CD4-positive, CD25-positive, alpha-beta regulatory T cell (primary cell): Measurements from ENCODE around the gene NEURL2. TPM values are rescaled to one million over a fixed set of nuclear protein-coding genes. Genes with fewer than 3 reads are reported as not detected.
A peak's percentile ranks its signal among the peaks of the same experiment; 100 is the strongest.

ENCODE experiments used
- ATAC-seq, 2 donors: fragments of 150-1000 bp; cut with Tn5 transposase; one replicate each; pipeline ENCODE4 v1.10.0; 2021; ENCODE audit warnings: low read depth in 2 of 2, moderate number of reproducible peaks in 2 of 2, moderate library complexity in 1 of 2
- DNase-seq, 3 donors: peaks; one replicate each; pipeline versions ENCODE4 v3.0.0 to v3.0.0-alpha.2; 2012 to 2022; ENCODE audit warnings: mixed read lengths in 1 of 3
- H3K27ac ChIP-seq: one replicate; pipeline ENCODE4 v1.7.0; 2013; ENCODE audit warnings: mild to moderate bottlenecking, low read length; ENCODE audit not compliant: insufficient read depth, poor library complexity, severe bottlenecking
- H3K27me3 ChIP-seq: one replicate; pipeline ENCODE4 v1.7.0; 2013; ENCODE audit warnings: low read length; ENCODE audit not compliant: control insufficient read depth, insufficient read depth
- H3K36me3 ChIP-seq: one replicate; pipeline ENCODE4 v1.7.0; 2013; ENCODE audit warnings: mild to moderate bottlenecking, low read length, moderate library complexity; ENCODE audit not compliant: control insufficient read depth, insufficient read depth
- H3K4me1 ChIP-seq: 2 replicates; pipeline ENCODE4 v1.7.0; 2013; ENCODE audit warnings: mild to moderate bottlenecking, low read length; ENCODE audit not compliant: insufficient read depth, control insufficient read depth, poor library complexity, severe bottlenecking
- H3K4me3 ChIP-seq: one replicate; pipeline ENCODE4 v1.7.0; 2013; ENCODE audit warnings: low read depth, mild to moderate bottlenecking, low read length, moderate library complexity
- H3K9me3 ChIP-seq, 2 experiments: 1 replicate in 1 of 2; 2 replicates in 1 of 2; pipeline ENCODE4 v1.7.0; 2013; ENCODE audit warnings: low read length in 2 of 2, mild to moderate bottlenecking in 1 of 2, moderate library complexity in 1 of 2; ENCODE audit not compliant: control insufficient read depth in 2 of 2
- H3K27ac Mint-ChIP-seq, 3 donors: one replicate each; pipeline ENCODE4 v1.8.0; 2020 to 2022; ENCODE audit warnings: mild to moderate bottlenecking in 3 of 3, mixed read lengths in 3 of 3, moderate library complexity in 2 of 3
- H3K27me3 Mint-ChIP-seq: one replicate; pipeline ENCODE4 v1.8.0; 2022; ENCODE audit warnings: mild to moderate bottlenecking, mixed read lengths
- H3K36me3 Mint-ChIP-seq: one replicate; pipeline ENCODE4 v1.8.0; 2020; ENCODE audit warnings: mixed read lengths
- H3K4me1 Mint-ChIP-seq, 4 donors: one replicate each; pipeline ENCODE4 v1.8.0; 2020 to 2022; ENCODE audit warnings: mixed read lengths in 4 of 4, mild to moderate bottlenecking in 1 of 4
- H3K4me3 Mint-ChIP-seq, 4 donors: one replicate each; pipeline ENCODE4 v1.8.0; 2020 to 2022; ENCODE audit warnings: mild to moderate bottlenecking in 4 of 4, mixed read lengths in 4 of 4, moderate library complexity in 3 of 4
- H3K9me3 Mint-ChIP-seq, 7 donors: one replicate each; pipeline ENCODE4 v1.8.0; 2020 to 2022; ENCODE audit warnings: mixed read lengths in 7 of 7, mild to moderate bottlenecking in 3 of 7, moderate library complexity in 2 of 7
- polyA plus RNA-seq, 4 donors: library from polyadenylated mRNA; unstranded; fragments of 300-500 nt; fragmentation: Illumina TruSeq; gene quantifications; one replicate each; pipeline ENCODE4 v1.2.3, GENCODE V29; 2021
- total RNA-seq: library from RNA; stranded (reverse); gene quantifications from one replicate; pipeline ENCODE4 v1.2.3, GENCODE V29; 2022

Gene NEURL2
- total and polyA plus RNA-seq, 5 donors from 2014 or later: 0.76 to 3.0 (median 2.4) TPM

- ATAC-seq (no peak), DNase-seq (no peak)
- Mint-ChIP-seq H3K4me1 (peaks cover 15 to 50% (median 33%) of the 10 kb centered on the region in 4 donors), H3K36me3 (peaks cover 4% of the 10 kb centered on the region), H3K9me3 (peaks cover 0 to 2% (median 0%) of the 10 kb centered on the region in 7 donors), H3K27ac (peak overlapping the region in 1 of 3 donors; percentile 5), H3K4me3 (peak overlapping the region in 1 of 4 donors; percentile 90), H3K27me3 (no peaks in the 10 kb centered on the region)
- H3K27me3 ChIP-seq: no peaks in the 10 kb centered on the region
- H3K4me1 ChIP-seq: peaks cover 30% of the 10 kb centered on the region
- H3K36me3 ChIP-seq: peaks cover 2% of the 10 kb centered on the region
- no peak overlapping the region for H3K4me3 ChIP-seq
- H3K27ac ChIP-seq: no peak overlapping the region
- no peaks in the 10 kb centered on the region for H3K9me3 ChIP-seq
Observed at GRCh38 chr20:45859916-45860315, 31.1 kb downstream of the NEURL2 start.

GRCh38 chr20:45857882-45858216, 33.2 kb downstream of the NEURL2 start:
- H3K4me1 Mint-ChIP-seq: peaks cover 15 to 68% (median 36%) of the 10 kb centered on the region in 4 donors
- Histone ChIP-seq H3K36me3 (peaks cover 11% of the 10 kb centered on the region), H3K27ac (peak overlapping the region; percentile 91), H3K9me3 (no peaks in the 10 kb centered on the region), H3K4me3 (peak overlapping the region; percentile 83), H3K4me1 (peaks cover 39% of the 10 kb centered on the region), H3K27me3 (no peaks in the 10 kb centered on the region)
- H3K9me3 Mint-ChIP-seq: peaks cover 0 to 2% (median 0%) of the 10 kb centered on the region in 7 donors
- peaks cover 4% of the 10 kb centered on the region for H3K36me3 Mint-ChIP-seq
- H3K27ac Mint-ChIP-seq: peak overlapping the region; percentile 97 to 98 (median 98)
- no peaks in the 10 kb centered on the region for H3K27me3 Mint-ChIP-seq
- DNase-seq: peak in 1 of 3 donors; percentile 76
- peak in 1 of 2 donors; percentile 2 for ATAC-seq
- peak overlapping the region; percentile 88 to 99 (median 96) for H3K4me3 Mint-ChIP-seq

DNA sequence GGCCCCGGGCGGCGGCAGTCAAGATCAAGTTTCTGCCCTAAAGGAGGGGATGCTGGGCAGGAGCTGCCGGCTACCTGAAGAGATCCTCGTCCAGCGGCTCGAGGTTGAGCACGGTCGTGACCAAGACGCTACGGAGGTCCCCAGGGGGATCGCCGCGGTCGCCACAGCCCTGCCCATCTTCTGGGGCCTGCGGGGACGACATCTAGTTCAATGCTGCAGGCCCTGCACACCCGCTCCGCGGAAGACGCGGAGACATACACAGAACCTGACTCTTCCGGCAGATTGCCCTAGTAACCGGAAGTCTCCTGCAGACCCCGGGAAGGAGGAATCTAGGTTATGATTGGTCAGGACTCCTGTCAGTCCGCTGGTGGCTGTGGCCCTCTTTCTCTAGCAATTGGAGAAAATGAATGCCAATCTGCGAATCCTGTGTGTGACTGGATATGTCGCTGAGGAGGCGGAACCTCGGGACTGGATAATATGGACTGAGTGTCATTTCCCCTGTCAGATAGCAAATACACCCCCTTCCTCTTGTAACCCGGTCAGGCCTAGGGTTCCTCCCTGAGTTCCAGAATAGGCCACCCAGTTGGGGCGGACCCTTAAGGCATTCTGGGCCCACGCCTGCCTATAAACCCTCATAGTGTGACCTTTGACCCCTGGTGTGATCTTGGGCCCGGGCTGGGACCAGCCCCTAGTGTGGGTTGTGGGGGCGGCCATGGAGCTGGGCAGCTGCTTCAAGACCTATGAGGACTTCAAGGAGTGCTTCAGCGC, 33.7 kb downstream of the NEURL2 start, which contains the start of the genes ACOT8 and ZSWIM3:
Gene ACOT8, minus strand, starts transcription at position 279 of the 768 bp plus-strand sequence. Its CDS starts 77 bp downstream, at position 202.
Gene ZSWIM3, plus strand, starts transcription at position 501 of the 768 bp plus-strand sequence. Its CDS starts 212 bp downstream, at position 713.
- Mint-ChIP-seq H3K4me3 (peak within 1 kb of the TSS; percentile 88 to 99 (median 96)), H3K4me1 (peaks cover 15 to 69% (median 37%) of the 10 kb centered on the region in 4 donors), H3K36me3 (peaks cover 5% of the 10 kb centered on the region), H3K27ac (peak within 1 kb of the TSS; percentile 97 to 98 (median 98)), H3K27me3 (no peaks in the 10 kb centered on the region), H3K9me3 (peaks cover 0 to 2% (median 0%) of the 10 kb centered on the region in 7 donors)
- H3K4me1 ChIP-seq: peaks cover 39% of the 10 kb centered on the region
- peak; percentile 92 to 100 (median 99) for DNase-seq
- peak; percentile 98 to 99 for ATAC-seq
- no peaks in the 10 kb centered on the region for H3K9me3 ChIP-seq
- peak within 1 kb of the TSS; percentile 91 for H3K27ac ChIP-seq
- H3K27me3 ChIP-seq: no peaks in the 10 kb centered on the region
- peak within 1 kb of the TSS; percentile 83 for H3K4me3 ChIP-seq
- H3K36me3 ChIP-seq: peaks cover 11% of the 10 kb centered on the region

- H3K27me3 ChIP-seq: no peaks in the 10 kb centered on the region
- DNase-seq (no peak), ATAC-seq (no peak)
- H3K36me3 ChIP-seq: peaks cover 37% of the 10 kb centered on the region
- H3K9me3 ChIP-seq: no peaks in the 10 kb centered on the region
- H3K27ac ChIP-seq: no peak overlapping the region
- no peaks in the 10 kb centered on the region for H3K27me3 Mint-ChIP-seq
- peaks cover 36% of the 10 kb centered on the region for H3K4me1 ChIP-seq
- peaks cover 0 to 2% (median 0%) of the 10 kb centered on the region in 7 donors for H3K9me3 Mint-ChIP-seq
- H3K4me3 ChIP-seq: no peak overlapping the region
- peak overlapping the region in 1 of 3 donors; percentile 32 for H3K27ac Mint-ChIP-seq
- H3K4me1 Mint-ChIP-seq: peaks cover 4 to 66% (median 29%) of the 10 kb centered on the region in 4 donors
- peak overlapping the region in 2 of 4 donors; percentile 47 to 60 for H3K4me3 Mint-ChIP-seq
- H3K36me3 Mint-ChIP-seq: peaks cover 26% of the 10 kb centered on the region
Observed at GRCh38 chr20:45853484-45853883, 37.5 kb downstream of the NEURL2 start.

- peak overlapping the region in 1 of 4 donors; percentile 11 for H3K4me3 Mint-ChIP-seq
- H3K4me1 ChIP-seq: peaks cover 26% of the 10 kb centered on the region
- no peak overlapping the region for H3K27ac Mint-ChIP-seq
- H3K36me3 Mint-ChIP-seq: peaks cover 31% of the 10 kb centered on the region
- no peaks in the 10 kb centered on the region for H3K27me3 ChIP-seq
- peaks cover 0 to under 1% (median 0%) of the 10 kb centered on the region in 7 donors for H3K9me3 Mint-ChIP-seq
- H3K27ac ChIP-seq: no peak overlapping the region
- H3K27me3 Mint-ChIP-seq: no peaks in the 10 kb centered on the region
- peaks cover 2 to 56% (median 23%) of the 10 kb centered on the region in 4 donors for H3K4me1 Mint-ChIP-seq
- no peaks in the 10 kb centered on the region for H3K9me3 ChIP-seq
- ATAC-seq (no peak), DNase-seq (no peak)
- H3K4me3 ChIP-seq: no peak overlapping the region
- H3K36me3 ChIP-seq: peaks cover 44% of the 10 kb centered on the region
Observed at GRCh38 chr20:45852326-45852725, 38.7 kb downstream of the NEURL2 start.

- Mint-ChIP-seq H3K27me3 (no peaks in the 10 kb centered on the region), H3K4me3 (peak overlapping the region in 1 of 4 donors; percentile 32), H3K27ac (no peak overlapping the region), H3K4me1 (peaks cover 0 to 48% (median 18%) of the 10 kb centered on the region in 4 donors), H3K9me3 (no peaks in the 10 kb centered on the region), H3K36me3 (peaks cover 31% of the 10 kb centered on the region)
- ATAC-seq (no peak), DNase-seq (no peak)
- no peak overlapping the region for H3K4me3 ChIP-seq
- peaks cover 25% of the 10 kb centered on the region for H3K4me1 ChIP-seq
- H3K27me3 ChIP-seq: no peaks in the 10 kb centered on the region
- peaks cover 49% of the 10 kb centered on the region for H3K36me3 ChIP-seq
- H3K9me3 ChIP-seq: no peaks in the 10 kb centered on the region
- H3K27ac ChIP-seq: no peak overlapping the region
Observed at GRCh38 chr20:45851501-45851900, 39.5 kb downstream of the NEURL2 start.

DNA sequence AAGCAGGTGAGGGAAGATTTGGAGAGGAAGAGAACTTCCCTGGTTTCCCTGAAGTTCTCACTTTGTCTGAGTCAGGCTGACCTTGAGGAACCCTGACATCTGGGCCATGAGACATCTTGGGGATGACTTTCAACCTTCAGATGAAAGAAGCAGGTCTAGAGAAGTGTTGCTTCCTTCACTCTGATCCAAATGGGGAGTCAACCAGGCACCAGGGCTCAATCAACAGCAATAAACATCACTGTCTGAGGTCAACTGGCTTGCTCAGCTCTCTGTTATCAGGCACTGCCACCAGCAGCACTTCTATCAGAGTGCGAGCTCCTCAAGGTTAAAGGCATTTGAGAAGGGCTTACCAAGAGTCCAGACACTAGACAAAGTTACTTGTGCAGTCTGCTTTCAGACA, 40.1 kb downstream of the NEURL2 start:
- no peaks in the 10 kb centered on the region for H3K27me3 ChIP-seq
- peaks cover 54% of the 10 kb centered on the region for H3K36me3 ChIP-seq
- H3K9me3 ChIP-seq: no peaks in the 10 kb centered on the region
- H3K9me3 Mint-ChIP-seq: no peaks in the 10 kb centered on the region
- peak overlapping the region in 2 of 3 donors; percentile 16 to 54 for H3K27ac Mint-ChIP-seq
- no peaks in the 10 kb centered on the region for H3K27me3 Mint-ChIP-seq
- H3K4me3 Mint-ChIP-seq: peak overlapping the region in 1 of 4 donors; percentile 35
- DNase-seq (no peak), ATAC-seq (no peak)
- peaks cover 0 to 43% (median 16%) of the 10 kb centered on the region in 4 donors for H3K4me1 Mint-ChIP-seq
- peaks cover 19% of the 10 kb centered on the region for H3K4me1 ChIP-seq
- H3K36me3 Mint-ChIP-seq: peaks cover 31% of the 10 kb centered on the region
- H3K27ac ChIP-seq: no peak overlapping the region
- no peak overlapping the region for H3K4me3 ChIP-seq
